Right atrium auricular region (tissue), 2 donors: Measurements from ENCODE around the gene NFASC. TPM values are rescaled to one million over a fixed set of nuclear protein-coding genes. Genes with fewer than 3 reads are reported as not detected.

Experiments used
- DNase-seq: peaks from one replicate; pipeline ENCODE4 v3.0.0-alpha.2; 2019; ENCODE audit warnings: low spot score
- H3K27ac ChIP-seq, 2 donors: fragments of 200-600 bp; sonication (generic); 1 replicate in 1 of 2; 2 replicates in 1 of 2; pipeline ENCODE4 v1.5.1; 2016 to 2019
- H3K27me3 ChIP-seq, 2 donors: fragments of 200-600 bp; sonication (generic); one replicate each; pipeline versions ENCODE4 v1.5.1 to v1.6.0; 2017 to 2019
- H3K36me3 ChIP-seq: fragments of 200-600 bp; sonication (generic); one replicate; pipeline ENCODE4 v1.5.1; 2016
- H3K4me1 ChIP-seq, 2 donors: fragments of 200-600 bp; sonication (generic); one replicate each; pipeline versions ENCODE4 v1.5.1 to v1.6.0; 2017 to 2019
- H3K4me3 ChIP-seq, 2 donors: fragments of 200-600 bp; sonication (generic); 1 replicate in 1 of 2; 2 replicates in 1 of 2; pipeline ENCODE4 v1.5.1; 2017 to 2019; ENCODE audit warnings: mild to moderate bottlenecking in 1 of 2, moderate library complexity in 1 of 2
- H3K9me3 ChIP-seq, 2 donors: fragments of 200-600 bp; sonication (generic); one replicate each; pipeline ENCODE4 v1.5.1; 2019
- CTCF ChIP-seq, 2 donors: fragments of 200-600 bp; sonication (generic); IDR thresholded peaks; one replicate each; pipeline ENCODE4 v1.5.1; 2019; ENCODE audit warnings: antibody characterized with exemption in 2 of 2
- total RNA-seq, 2 donors: library from RNA; depleted of rRNA; stranded (reverse); fragments of >200 nt; gene quantifications; one replicate each; pipeline ENCODE4 v1.1.0, GENCODE V29; 2016

Gene NFASC
- total RNA-seq, 2 donors from 2014 or later = 38.5 to 45.9 TPM

GRCh38 chr1:205047764-205048231 is 177.1 kb downstream of the NFASC start:
- H3K27me3 ChIP-seq = peaks cover 0 to 20% of the 10 kb centered on the region in 2 donors
- no peak for TF ChIP-seq CTCF (IDR thresholded peaks at IDR 0.05)
- DNase-seq = no peak
- H3K27ac ChIP-seq = no peak overlapping the region
- peaks cover 0 to 7% of the 10 kb centered on the region in 2 donors for H3K4me1 ChIP-seq
- no peaks in the 10 kb centered on the region for H3K9me3 ChIP-seq
- H3K36me3 ChIP-seq = no peaks in the 10 kb centered on the region
- H3K4me3 ChIP-seq = no peak overlapping the region

DNA sequence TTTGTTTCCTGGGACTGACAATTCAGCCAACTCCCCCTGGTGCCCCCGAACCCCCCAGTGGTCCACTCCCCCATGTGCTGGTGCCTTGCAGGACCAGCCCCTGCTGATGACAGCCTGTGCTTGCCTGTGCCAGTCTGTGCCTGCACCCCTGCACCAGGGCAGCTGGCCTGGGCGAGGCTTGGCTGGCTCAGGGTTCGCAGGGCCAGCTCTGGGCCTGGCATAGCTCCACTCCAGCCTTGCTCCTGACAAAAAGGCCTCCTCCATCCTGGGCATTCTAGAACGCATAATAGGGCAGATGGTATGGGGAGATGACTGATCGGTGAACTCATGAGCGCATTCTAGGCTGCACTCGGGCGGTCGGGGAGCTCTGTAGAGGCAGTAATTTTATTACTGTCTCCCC is 177.7 kb downstream of the NFASC start:
- Histone ChIP-seq H3K36me3 (no peaks in the 10 kb centered on the region), H3K27ac (no peak overlapping the region), H3K9me3 (no peaks in the 10 kb centered on the region), H3K27me3 (peaks cover 0 to 18% of the 10 kb centered on the region in 2 donors), H3K4me3 (no peak overlapping the region), H3K4me1 (peaks cover 0 to under 1% of the 10 kb centered on the region in 2 donors)
- no peak for DNase-seq
- TF ChIP-seq CTCF (IDR thresholded peaks at IDR 0.05) = no peak

DNA sequence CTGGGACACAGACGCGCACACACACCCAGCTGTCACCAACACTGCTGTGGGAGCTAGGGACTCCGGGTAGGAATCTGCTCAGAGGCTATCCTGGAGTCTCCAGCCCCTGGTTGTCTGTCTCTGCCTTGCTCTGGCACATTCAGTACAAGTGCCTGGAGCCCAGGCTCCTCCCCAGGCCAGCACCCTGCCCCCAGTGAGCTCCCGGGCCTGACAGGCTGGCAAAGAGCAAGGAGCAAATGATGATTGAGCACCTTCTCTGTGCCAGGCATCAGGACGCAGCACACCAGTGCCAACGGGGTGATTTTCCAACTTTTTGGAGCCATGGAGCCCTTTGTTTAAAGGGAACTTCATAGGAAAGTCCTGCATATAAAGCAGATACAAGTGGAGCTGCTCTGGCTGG is 178.8 kb downstream of the NFASC start:
- no peak for TF ChIP-seq CTCF (IDR thresholded peaks at IDR 0.05)

DNA sequence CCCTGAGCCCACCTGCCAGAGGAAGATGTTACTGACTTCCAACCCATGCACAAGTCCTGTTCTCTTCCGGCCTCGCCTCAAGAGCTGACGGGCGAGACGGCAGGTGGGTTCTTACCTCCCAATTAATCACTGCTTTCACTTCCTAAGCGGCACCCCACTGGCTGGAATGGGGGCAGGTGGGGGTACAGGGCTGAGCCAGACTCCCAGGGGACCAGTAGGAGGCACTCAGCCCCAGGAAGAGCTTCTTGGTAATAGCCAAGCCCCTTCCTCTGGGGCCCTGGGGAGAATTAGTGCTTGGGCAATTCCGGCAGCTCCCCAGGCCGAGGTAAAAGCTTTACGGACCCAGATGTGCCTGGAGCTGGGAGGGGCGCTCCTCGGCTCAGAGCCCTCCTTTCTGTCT is 182.0 kb downstream of the NFASC start:
- H3K9me3 ChIP-seq = no peaks in the 10 kb centered on the region
- no peaks in the 10 kb centered on the region for H3K36me3 ChIP-seq
- TF ChIP-seq CTCF (IDR thresholded peaks at IDR 0.05) = no peak
- H3K4me3 ChIP-seq = no peak overlapping the region
- no peak for DNase-seq
- H3K27me3 ChIP-seq = no peaks in the 10 kb centered on the region
- no peaks in the 10 kb centered on the region for H3K4me1 ChIP-seq
- no peak overlapping the region for H3K27ac ChIP-seq

More for the DNA sequence above, 178.8 kb downstream of the NFASC start:
- no peak overlapping the region for H3K27ac ChIP-seq
- H3K36me3 ChIP-seq = no peaks in the 10 kb centered on the region
- peaks cover 0 to 7% of the 10 kb centered on the region in 2 donors for H3K27me3 ChIP-seq
- no peak for DNase-seq
- H3K9me3 ChIP-seq = no peaks in the 10 kb centered on the region
- H3K4me3 ChIP-seq = no peak overlapping the region
- no peaks in the 10 kb centered on the region for H3K4me1 ChIP-seq

GRCh38 chr1:205053296-205053695 is 182.6 kb downstream of the NFASC start:
- no peak for TF ChIP-seq CTCF (IDR thresholded peaks at IDR 0.05)
- H3K27me3 ChIP-seq = no peaks in the 10 kb centered on the region
- no peaks in the 10 kb centered on the region for H3K36me3 ChIP-seq
- H3K4me1 ChIP-seq = no peaks in the 10 kb centered on the region
- DNase-seq = no peak
- no peaks in the 10 kb centered on the region for H3K9me3 ChIP-seq
- H3K27ac ChIP-seq = no peak overlapping the region
- no peak overlapping the region for H3K4me3 ChIP-seq

- H3K4me1 ChIP-seq = no peaks in the 10 kb centered on the region
- no peak for DNase-seq
- no peaks in the 10 kb centered on the region for H3K36me3 ChIP-seq
- H3K9me3 ChIP-seq = no peaks in the 10 kb centered on the region
- H3K27ac ChIP-seq = no peak overlapping the region
- H3K4me3 ChIP-seq = no peak overlapping the region
- H3K27me3 ChIP-seq = no peaks in the 10 kb centered on the region
- TF ChIP-seq CTCF (IDR thresholded peaks at IDR 0.05) = no peak
These were observed 183.4 kb downstream of the NFASC start for GRCh38 chr1:205054013-205054412.
